Bronchial epithelial cell (primary cell): ENCODE results near the gene NOXA1. TPM values are rescaled to one million over a fixed set of nuclear protein-coding genes. Genes with fewer than 3 reads are reported as not detected.

Experiments
- DNase-seq: peaks from one replicate; pipeline ENCODE4 v3.0.0-alpha.2; 2010; ENCODE audit warnings: low read depth
- FAIRE-seq: peaks from 2 replicates; lab custom pipeline; 2011; peaks lifted over from hg19 to GRCh38; lab: Jason Lieb, UNC
- H3K27me3 ChIP-seq: 2 replicates; pipeline ENCODE4 v1.5.1; 2011; ENCODE audit warnings: low read length; ENCODE audit not compliant: control insufficient read depth, insufficient read depth
- H3K36me3 ChIP-seq: 2 replicates; pipeline ENCODE4 v1.5.1; 2011; ENCODE audit warnings: low read length; ENCODE audit not compliant: control insufficient read depth, insufficient read depth
- H3K4me3 ChIP-seq: 2 replicates; pipeline ENCODE4 v1.5.1; 2011; ENCODE audit warnings: mild to moderate bottlenecking, low read depth, low read length, control low read depth
- CTCF ChIP-seq: IDR thresholded peaks from 2 replicates; pipeline ENCODE4 v1.5.1; 2011; ENCODE audit warnings: mild to moderate bottlenecking, moderate library complexity, low read length, control low read depth, inconsistent platforms; ENCODE audit not compliant: insufficient read depth, severe bottlenecking
- total RNA-seq: library from RNA; depleted of rRNA; stranded (reverse); fragments of >200 nt; gene quantifications from 2 replicates; pipeline ENCODE4 v1.2.1, GENCODE V29; 2014

The NOXA1 gene
- total RNA-seq, 1 donor from 2014 or later = 0.53 TPM

GRCh38 chr9:137462396-137462985, 39.3 kb downstream of the NOXA1 start:
- no peak for DNase-seq
- no peaks in the 10 kb centered on the region for H3K36me3 ChIP-seq
- no peaks in the 10 kb centered on the region for H3K27me3 ChIP-seq
- TF ChIP-seq CTCF = no peak
- H3K4me3 ChIP-seq = no peak overlapping the region
- FAIRE-seq = no peak

- no peak overlapping the region for H3K4me3 ChIP-seq
- H3K27me3 ChIP-seq = no peaks in the 10 kb centered on the region
- no peaks in the 10 kb centered on the region for H3K36me3 ChIP-seq
- FAIRE-seq (no peak), DNase-seq (no peak)
- no peak for TF ChIP-seq CTCF
These were observed 40.1 kb downstream of the NOXA1 start for GRCh38 chr9:137462986-137463930.

GRCh38 chr9:137463931-137464290, 40.7 kb downstream of the NOXA1 start:
- H3K36me3 ChIP-seq = no peaks in the 10 kb centered on the region
- TF ChIP-seq CTCF = no peak
- DNase-seq (no peak), FAIRE-seq (no peak)
- no peaks in the 10 kb centered on the region for H3K27me3 ChIP-seq
- no peak overlapping the region for H3K4me3 ChIP-seq

- no peak for FAIRE-seq
- Histone ChIP-seq H3K4me3 (no peak overlapping the region), H3K27me3 (no peaks in the 10 kb centered on the region), H3K36me3 (no peaks in the 10 kb centered on the region)
- TF ChIP-seq CTCF = no peak
- DNase-seq = no peak
These were observed 41.3 kb downstream of the NOXA1 start for GRCh38 chr9:137464291-137464999.

GRCh38 chr9:137465000-137465719, 42.0 kb downstream of the NOXA1 start:
- FAIRE-seq (no peak), DNase-seq (no peak)
- TF ChIP-seq CTCF = no peak
- Histone ChIP-seq H3K36me3 (no peaks in the 10 kb centered on the region), H3K27me3 (no peaks in the 10 kb centered on the region), H3K4me3 (no peak overlapping the region)
